Esophagus squamous epithelium (tissue), 5 donors: ENCODE results near the gene OR10G2. TPM values are rescaled to one million over a fixed set of nuclear protein-coding genes. Genes with fewer than 3 reads are reported as not detected.
"Not testable (repeated sequence)": the region's sequence is repeated elsewhere in the genome, so short reads cannot be mapped to it uniquely, and the experiment has no call there.

Experiments used
- DNase-seq: peaks from one replicate; lab custom pipeline; 2025; lab: John Stamatoyannopoulos, UW
- H3K27ac ChIP-seq, 4 donors: fragments of 200-600 bp; sonication (generic); one replicate each; pipeline ENCODE4 v1.5.1; 2016 to 2019; ENCODE audit warnings: mild to moderate bottlenecking in 1 of 4
- H3K27me3 ChIP-seq, 4 donors: fragments of 200-600 bp; sonication (generic); 1 replicate in 3 of 4; 2 replicates in 1 of 4; pipeline versions ENCODE4 v1.5.1 to v1.6.0; 2017 to 2021; ENCODE audit warnings: antibody characterized with exemption in 1 of 4
- H3K36me3 ChIP-seq, 3 donors: fragments of 200-600 bp; sonication (generic); one replicate each; pipeline ENCODE4 v1.5.1; 2016 to 2019
- H3K4me1 ChIP-seq, 3 donors: fragments of 200-600 bp; sonication (generic); one replicate each; pipeline ENCODE4 v1.5.1; 2017 to 2019
- H3K4me3 ChIP-seq, 4 donors: fragments of 200-600 bp; sonication (generic); 1 replicate in 3 of 4; 2 replicates in 1 of 4; pipeline ENCODE4 v1.5.1; 2016 to 2019; ENCODE audit warnings: mild to moderate bottlenecking in 2 of 4, moderate library complexity in 1 of 4
- H3K9me3 ChIP-seq, 3 donors: fragments of 200-600 bp; sonication (generic); one replicate each; pipeline ENCODE4 v1.5.1; 2016 to 2019
- CTCF ChIP-seq, 6 experiments: fragments of 450-650 bp in 4 of 6; fragments of 200-600 bp in 2 of 6; sonication (generic) in 2 of 6; IDR thresholded peaks; one replicate each; pipeline ENCODE4 v1.5.1; 2016 to 2019; ENCODE audit warnings: antibody characterized with exemption in 6 of 6, mild to moderate bottlenecking in 4 of 6, moderate library complexity in 4 of 6
- POLR2A ChIP-seq, 4 donors: fragments of 450-650 bp; IDR thresholded peaks; one replicate each; pipeline ENCODE4 v1.6.1; 2017; ENCODE audit warnings: antibody characterized with exemption in 4 of 4, mild to moderate bottlenecking in 4 of 4, moderate library complexity in 3 of 4
- WGBS, 2 donors: methylation state at CpG; one replicate each; pipeline ENCODE4 v1.1.5; 2018; 5-methylcytosine and 5-hydroxymethylcytosine counted together
- intact Hi-C: fragments of 100-400 bp; cut with DNase I; formaldehyde crosslinking; loops from one replicate; pipeline ENCODE4 v1.15.0; 2022
- total RNA-seq, 4 donors: library from RNA; depleted of rRNA; stranded (reverse); fragments of >200 nt; gene quantifications; one replicate each; pipeline ENCODE4 v1.1.0, GENCODE V29; 2016
- donor health status: DM: yes; HTN: yes; CAD: no.

OR10G2 gene
- total RNA-seq, 4 donors from 2014 or later: not detected

- intact Hi-C loops: no loop called here
- H3K27me3 ChIP-seq: no peaks in the 10 kb centered on the region
- H3K4me1 ChIP-seq: no peaks in the 10 kb centered on the region
- no peak overlapping the region for H3K4me3 ChIP-seq
- no peak overlapping the region for H3K27ac ChIP-seq
- 21 to 36% methylated on average over 1 of the region's 1 CpG for WGBS, 2 donors
- no peak for DNase-seq
- TF ChIP-seq CTCF (IDR thresholded peaks at IDR 0.05) (no peak), POLR2A (IDR thresholded peaks at IDR 0.05) (no peak)
- no peaks in the 10 kb centered on the region for H3K9me3 ChIP-seq
- no peaks in the 10 kb centered on the region for H3K36me3 ChIP-seq
Measured at GRCh38 chr14:21614240-21614639, 20.5 kb downstream of the OR10G2 start.

GRCh38 chr14:21612324-21612723 is 22.4 kb downstream of the OR10G2 start:
- no peaks in the 10 kb centered on the region for H3K36me3 ChIP-seq
- DNase-seq: no peak
- no peaks in the 10 kb centered on the region for H3K4me1 ChIP-seq
- H3K4me3 ChIP-seq: no peak overlapping the region
- intact Hi-C loops: no loop called here
- no peaks in the 10 kb centered on the region for H3K9me3 ChIP-seq
- H3K27ac ChIP-seq: no peak overlapping the region
- TF ChIP-seq CTCF (IDR thresholded peaks at IDR 0.05) (no peak), POLR2A (IDR thresholded peaks at IDR 0.05) (no peak)
- 57 to 87% methylated on average over 1 to 6 of the region's 6 CpGs for WGBS, 2 donors
- no peaks in the 10 kb centered on the region for H3K27me3 ChIP-seq

GRCh38 chr14:21602181-21602580 is 32.6 kb downstream of the OR10G2 start:
- H3K27ac ChIP-seq, H3K36me3 ChIP-seq, H3K9me3 ChIP-seq, intact Hi-C loops, DNase-seq, H3K27me3 ChIP-seq, H3K4me3 ChIP-seq, H3K4me1 ChIP-seq: not testable (repeated sequence)
- 63 to 79% methylated on average over 2 to 4 of the region's 8 CpGs for WGBS, 2 donors

GRCh38 chr14:21589317-21589716 is 45.4 kb downstream of the OR10G2 start:
- DNase-seq: no peak
- H3K4me3 ChIP-seq: no peak overlapping the region

More at GRCh38 chr14:21589317-21589716, 45.4 kb downstream of the OR10G2 start:
- H3K27me3 ChIP-seq: peaks cover 0 to 9% (median 0%) of the 10 kb centered on the region in 4 donors
- H3K36me3 ChIP-seq: no peaks in the 10 kb centered on the region
- 58 to 81% methylated on average over 3 to 4 of the region's 4 CpGs for WGBS, 2 donors
- no peak overlapping the region for H3K27ac ChIP-seq
- H3K4me1 ChIP-seq: no peaks in the 10 kb centered on the region
- intact Hi-C loops: no loop called here
- TF ChIP-seq CTCF (IDR thresholded peaks at IDR 0.05): no peak
- peaks cover 0 to 19% (median 13%) of the 10 kb centered on the region in 3 donors for H3K9me3 ChIP-seq

Other genes starting within 250 kb of the OR10G2 start
- gene CHD8, start 178.8 kb downstream of the OR10G2 start, total RNA-seq: 10 to 100 TPM; 43.8 to 51.9 (median 47.6) TPM
- 10 to 100 TPM in 3 of 4 donors, 1 to 10 TPM in 1; 6.3 to 20.4 (median 11.4) TPM for gene RAB2B, start 158.0 kb downstream of the OR10G2 start, total RNA-seq
- gene TOX4, start 157.7 kb downstream of the OR10G2 start, total RNA-seq: 10 to 100 TPM; 36.2 to 51.3 (median 48.4) TPM
- gene METTL3, start 123.6 kb downstream of the OR10G2 start, total RNA-seq: 10 to 100 TPM; 26.0 to 65.0 (median 33.7) TPM
- 1 to 10 TPM in 3 of 4 donors, under 1 TPM in 1; 0.83 to 5.1 (median 1.9) TPM for gene SALL2, start 108.6 kb downstream of the OR10G2 start, total RNA-seq
- gene OR10G3, start 54.9 kb downstream of the OR10G2 start, total RNA-seq: not detected
- gene OR4E2, start 18.9 kb upstream of the OR10G2 start, total RNA-seq: not detected
- gene OR4E1, start 38.9 kb upstream of the OR10G2 start, total RNA-seq: not detected